LoVo (cell line): ENCODE measurements around the gene TRAPPC2.

Experiments used
- DNase-seq: peaks from one replicate; pipeline ENCODE4 v3.0.0-alpha.2; 2016; ENCODE audit warnings: low spot score

The TRAPPC2 gene

DNA sequence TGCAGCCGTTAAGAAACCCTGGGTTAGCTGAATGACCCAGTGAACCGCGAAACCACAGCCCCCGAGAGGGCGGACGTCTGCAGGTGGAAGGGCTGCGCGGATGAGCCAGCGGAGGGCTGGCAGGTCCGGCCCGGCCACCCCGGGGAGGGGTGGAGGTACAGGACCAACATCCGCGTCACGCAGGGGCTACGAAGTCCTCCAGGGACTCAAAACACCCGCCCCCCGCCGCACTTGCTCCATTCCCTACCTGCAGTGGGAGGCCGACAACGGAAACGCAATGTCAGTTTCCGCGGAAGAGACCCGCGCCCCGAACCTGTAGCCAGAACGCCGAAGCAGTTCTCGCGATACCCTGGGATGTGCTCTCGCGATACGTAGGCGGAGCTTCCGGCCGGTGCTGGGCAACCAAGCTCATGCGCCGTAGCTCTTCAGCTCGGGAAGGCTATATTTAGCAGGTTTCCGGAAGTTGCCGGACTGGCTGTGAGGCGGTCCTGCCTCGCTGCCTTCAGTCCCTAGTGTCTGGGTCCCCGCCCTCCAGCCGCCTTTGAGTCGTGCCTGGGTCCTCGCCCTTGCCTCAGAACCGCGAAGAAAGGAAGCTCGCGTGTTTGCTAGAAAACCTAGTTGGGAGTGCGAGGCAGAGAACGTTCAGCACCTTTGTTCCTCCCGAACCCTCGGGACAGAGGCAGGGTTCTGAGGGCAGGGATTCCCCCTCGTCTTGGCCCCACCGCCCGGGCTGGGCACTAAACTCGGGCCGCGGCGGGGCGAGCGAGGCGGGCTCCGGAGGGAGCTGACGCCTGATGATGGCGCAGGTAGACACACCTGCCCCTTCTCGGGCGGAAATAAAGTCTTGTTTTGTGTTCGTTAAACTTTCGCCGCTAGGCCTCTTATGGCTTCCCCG is at the start of gene TRAPPC2, which contains the start of gene OFD1:
TSS of gene TRAPPC2 (minus strand) at position 343 of the 895 bp plus-strand sequence. CDS start 14,657 bp downstream, outside the sequence.
TSS of gene OFD1 (plus strand) at position 471 of the 895 bp plus-strand sequence. CDS start at position 795, 324 bp downstream.
- peak; percentile 89 for DNase-seq

DNA sequence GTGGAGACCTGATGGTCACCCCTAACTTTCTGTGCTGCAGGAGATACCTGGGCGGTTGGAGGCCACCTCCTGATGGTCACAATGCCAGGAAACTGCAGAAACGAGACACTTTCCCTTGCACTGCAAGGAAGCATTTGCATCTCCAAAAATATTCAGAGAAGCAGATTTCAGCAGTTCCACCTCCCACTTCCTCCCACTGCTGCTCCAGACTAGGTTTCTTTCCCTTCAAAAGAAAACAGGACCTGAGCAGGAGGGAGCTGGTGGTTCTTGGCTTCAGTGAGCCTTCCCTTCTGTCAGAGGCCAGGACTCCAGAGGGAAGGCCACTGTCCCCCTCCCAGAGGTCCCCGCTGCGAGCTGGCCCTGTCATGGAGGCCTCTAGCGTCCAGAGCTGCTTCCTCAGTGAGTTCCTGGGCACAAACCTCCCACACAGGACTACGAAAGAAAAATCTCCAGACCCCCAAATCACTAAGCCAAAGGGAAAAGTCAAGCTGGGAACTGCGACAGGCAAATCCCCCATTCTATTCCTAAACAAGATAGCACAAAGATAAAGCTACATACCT is 46.5 kb upstream of the TRAPPC2 start:
- DNase-seq, result no peak

DNA sequence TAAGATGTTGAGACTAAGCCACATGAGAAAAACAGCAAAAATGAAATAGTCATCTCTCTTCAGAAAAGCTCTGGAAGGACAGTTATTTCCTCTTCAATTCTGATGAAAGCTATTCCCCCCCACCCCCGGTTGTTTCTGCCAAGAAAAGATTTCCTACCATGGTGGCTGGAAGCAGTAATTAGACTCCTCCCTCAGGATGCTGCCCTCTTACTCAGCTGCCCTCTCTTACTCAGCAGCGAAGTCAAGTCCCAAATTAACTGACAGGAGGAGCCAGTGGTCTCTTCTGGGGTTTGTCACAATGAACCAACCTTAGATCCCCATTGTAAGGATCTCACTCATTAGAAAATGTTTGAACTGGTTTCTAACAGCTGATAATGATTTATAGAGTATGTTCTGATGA is 44.5 kb upstream of the TRAPPC2 start:
- no peak for DNase-seq

DNA sequence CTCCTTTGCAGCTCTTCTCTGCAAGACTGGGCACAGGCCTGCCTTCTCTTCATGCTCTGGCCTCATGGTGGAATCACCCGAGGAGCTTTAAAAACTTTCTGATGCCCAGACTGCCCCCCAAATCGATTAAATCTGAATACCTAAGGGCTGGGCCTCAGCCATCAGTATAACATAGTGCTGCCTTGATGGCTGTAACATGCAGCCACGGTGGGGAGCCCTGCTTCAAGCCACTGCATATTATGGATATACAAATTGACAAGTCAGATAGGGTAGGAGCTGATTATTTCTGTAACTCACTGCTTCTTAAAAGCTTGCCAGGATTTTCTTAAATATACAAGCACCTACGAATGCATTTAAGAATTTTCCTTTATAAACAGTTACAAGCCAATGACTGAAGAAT is 42.0 kb upstream of the TRAPPC2 start:
- no peak for DNase-seq

DNA sequence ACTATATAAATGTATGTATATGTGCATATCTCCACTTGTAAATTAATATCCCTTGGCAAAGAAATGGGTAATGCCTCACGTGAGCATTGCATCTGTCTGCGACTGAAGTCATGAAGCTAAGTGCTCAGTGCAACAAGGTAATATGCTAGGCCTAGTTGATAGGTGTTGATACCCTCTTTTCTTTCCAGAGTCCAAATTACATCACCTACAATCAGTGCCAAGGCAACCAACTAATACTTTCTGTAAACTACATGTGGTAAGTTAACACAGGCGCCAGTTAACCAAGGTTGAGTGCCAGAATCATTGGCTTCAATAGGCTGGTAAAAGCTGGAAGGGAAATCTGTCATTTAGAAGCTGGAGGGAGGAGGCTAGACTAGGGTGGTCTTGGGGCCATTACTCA is 41.4 kb upstream of the TRAPPC2 start:
- no peak for DNase-seq

DNA sequence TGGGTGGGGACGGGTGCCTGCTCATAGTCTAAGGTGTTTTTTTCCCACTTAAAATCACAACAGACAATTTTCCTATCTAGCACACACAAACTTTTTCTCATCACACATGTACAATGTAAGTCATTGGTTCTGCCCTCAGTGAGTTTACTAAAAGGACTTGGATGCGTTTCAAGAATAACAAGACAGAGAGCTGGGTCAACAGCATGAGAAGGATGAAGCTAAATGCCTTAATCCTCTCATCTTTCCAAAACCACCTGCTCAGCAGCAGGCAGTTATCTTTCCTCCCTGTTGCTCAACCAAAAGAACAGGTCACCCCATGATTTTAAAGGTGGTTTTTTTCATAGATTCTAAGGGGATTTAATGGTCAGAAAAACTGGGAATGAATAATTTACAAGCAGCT is 40.3 kb upstream of the TRAPPC2 start:
- DNase-seq, result no peak

DNA sequence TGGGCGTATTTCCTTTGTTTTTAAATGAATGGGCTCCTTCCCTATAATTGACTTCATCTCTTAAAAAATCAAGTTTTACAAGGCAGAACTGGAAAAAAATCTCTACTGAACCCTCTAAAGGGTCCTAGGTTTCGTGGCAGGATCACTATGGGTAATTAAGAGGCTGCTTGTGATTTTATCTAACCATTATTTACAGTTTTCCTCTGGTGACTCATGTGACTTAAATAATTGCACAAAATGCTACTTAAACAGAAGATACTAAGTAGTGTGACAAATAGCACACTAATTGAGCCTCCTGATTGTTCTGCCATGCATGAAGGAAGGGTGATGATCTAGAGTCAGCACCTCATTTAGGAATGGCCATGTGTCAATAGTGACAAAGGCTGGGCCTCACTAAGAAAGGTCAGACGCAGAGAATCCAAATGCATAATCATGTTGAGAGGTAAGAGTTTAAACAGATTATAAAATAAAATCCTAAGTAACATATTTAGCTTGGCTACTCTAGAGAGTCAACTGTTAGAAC is 35.7 kb upstream of the TRAPPC2 start:
- no peak for DNase-seq

DNA sequence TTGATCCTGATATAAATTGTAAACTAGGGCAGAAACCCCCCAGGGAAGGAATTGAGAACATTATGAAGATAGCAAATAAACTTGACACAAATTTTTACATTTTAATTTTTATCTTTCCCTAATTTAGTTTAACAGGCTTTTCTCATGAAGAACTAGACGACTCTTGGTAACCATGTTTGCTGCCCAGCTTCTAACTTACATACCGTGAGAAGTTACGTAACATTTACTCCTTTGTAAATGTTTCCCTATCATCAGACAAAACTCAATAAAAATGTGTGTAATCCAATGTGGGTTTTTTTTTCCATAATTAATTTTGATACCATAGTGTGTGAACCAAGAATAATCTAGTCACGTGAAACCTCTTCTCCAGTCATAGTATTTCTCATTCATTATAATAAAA is 34.5 kb upstream of the TRAPPC2 start:
- no peak for DNase-seq

DNA sequence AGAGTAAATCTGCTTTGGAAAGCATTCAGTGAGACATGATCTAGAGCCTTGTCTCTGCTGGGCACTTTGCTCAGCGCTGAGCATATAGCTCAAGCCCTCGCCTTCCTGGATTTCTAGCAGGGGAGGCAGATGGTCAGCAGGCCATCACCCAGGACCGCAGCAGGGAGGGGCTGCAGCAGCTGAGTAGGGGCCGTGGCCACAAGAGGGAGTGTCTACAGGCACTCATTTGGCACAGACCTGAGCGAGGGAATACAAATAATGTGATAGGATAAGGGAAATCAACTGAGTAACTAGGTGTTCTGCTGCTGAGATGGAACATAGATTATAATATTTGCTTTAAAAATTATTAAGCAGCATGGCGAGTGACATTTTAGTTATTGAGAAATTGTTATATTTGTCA is 30.3 kb upstream of the TRAPPC2 start:
- DNase-seq, result no peak

DNA sequence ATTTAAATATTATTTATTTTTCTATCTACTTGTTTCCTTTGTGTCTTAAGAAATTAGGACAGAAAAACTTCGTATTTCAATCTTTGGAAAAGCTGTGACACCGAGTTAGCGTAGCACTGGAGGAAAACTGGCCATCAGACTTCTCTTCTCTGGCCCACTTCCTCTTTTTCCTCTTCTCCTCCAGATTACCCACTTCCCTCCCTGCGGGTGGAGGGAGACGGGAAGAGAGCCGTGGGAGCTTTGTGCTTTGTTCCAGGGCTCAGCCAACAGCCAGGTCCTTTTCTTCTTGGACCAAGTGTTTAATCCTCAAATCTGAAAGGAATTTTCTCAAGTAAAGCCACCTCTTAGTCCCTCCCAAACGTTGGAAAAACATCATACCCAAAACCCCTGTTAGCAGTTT is 29.9 kb upstream of the TRAPPC2 start:
- DNase-seq, result no peak

DNA sequence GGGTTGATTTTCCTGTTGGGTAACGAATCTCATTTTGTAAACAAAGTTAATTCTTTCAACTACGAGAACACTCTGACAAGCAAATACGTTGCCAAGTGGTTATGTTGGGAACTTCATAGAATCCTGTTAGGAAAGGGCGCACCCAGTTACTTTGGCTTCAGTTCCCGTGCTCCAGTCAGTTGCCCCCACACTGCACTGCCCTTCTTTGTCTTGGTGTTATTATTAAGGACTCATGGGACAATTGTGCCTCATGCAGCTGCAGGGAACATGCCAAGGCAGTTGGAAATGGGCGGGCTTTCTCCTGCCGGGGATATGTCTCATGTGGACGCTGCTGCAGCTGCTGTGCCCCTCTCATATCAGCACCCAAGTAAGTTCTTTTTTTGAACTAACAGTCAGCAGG is 29.1 kb upstream of the TRAPPC2 start:
- DNase-seq, result no peak

DNA sequence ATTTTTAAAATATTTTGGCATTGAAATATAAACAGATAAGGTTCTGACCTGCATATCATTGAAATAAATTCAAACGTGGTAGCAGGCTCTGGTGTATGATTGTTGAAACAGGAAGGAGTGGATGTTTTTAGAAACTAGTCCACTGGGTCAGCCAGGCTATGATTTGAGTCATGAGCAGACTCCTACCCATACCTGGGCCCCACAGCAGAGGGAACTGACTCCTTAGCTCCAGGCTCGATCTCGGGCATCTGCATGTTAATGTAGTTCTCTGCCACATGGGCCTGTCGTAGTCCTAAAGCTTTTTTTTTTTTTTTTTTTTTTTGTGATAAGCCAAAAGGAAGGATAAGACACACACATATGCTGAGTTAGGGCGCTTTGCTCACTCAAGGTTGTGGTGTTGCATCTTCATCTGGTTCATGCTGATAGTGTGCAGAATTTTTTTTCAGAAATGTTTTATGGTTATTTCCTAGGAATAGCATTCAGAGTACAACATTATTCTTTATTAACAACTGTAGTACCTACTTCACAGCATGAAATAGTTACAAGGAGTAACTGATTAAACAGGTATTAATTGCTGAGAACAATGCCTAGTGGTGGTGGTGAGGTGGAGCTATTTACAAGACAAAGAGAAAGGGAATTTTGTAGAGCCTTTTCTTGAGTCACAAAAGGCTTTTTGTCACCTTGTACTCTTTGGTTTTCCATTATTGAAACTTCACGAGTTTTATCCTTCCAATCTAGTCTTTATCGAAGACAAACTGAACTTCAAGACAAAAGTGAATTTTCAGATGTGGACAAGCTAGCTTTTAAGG is 27.4 kb upstream of the TRAPPC2 start:
- no peak for DNase-seq

DNA sequence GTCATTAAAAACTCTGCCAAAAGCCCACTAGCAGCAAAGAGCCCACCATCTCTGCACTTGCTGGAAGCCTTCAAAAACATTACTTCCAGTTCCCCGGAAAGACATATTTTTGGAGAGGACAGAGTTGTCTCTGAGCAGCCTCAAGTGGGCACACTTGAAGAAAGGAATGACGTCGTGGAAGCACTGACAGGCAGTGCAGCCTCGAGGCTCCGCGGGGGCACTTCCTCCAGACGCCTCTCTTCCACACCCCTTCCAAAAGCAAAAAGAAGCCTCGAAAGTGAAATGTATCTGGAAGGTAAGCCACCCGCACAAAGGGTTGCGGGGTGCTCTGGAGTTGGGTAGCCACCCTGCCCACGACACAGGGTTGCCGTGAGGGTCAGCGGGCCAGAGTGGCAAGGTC is 26.0 kb upstream of the TRAPPC2 start:
- DNase-seq, result no peak

DNA sequence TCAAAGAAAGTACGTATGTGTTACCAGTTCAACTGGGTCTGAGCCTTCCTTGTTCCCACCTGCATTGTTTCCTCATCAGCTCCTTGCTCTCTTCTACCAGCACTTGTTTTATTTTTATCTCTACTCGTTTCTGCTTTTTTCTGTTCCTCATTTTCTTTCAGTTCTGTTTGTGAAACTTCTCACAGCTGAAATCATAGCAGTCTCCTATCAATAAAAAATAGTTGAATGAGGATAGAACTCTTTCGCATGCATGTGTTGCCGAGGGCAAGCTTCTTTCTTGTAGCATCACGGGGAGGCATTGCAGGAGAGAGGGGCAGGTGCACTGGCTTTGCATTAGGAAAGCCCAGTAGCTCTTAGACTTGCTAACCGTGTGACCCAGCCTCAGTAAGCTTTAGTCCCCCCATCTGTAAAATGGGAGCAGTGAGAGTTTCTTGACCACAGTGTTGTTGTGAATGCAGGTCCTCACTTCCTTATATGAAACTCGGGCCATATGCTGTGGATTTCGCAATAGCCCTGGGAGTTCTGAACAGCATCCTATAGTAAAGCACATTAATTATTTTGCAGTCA is 24.8 kb upstream of the TRAPPC2 start:
- no peak for DNase-seq

DNA sequence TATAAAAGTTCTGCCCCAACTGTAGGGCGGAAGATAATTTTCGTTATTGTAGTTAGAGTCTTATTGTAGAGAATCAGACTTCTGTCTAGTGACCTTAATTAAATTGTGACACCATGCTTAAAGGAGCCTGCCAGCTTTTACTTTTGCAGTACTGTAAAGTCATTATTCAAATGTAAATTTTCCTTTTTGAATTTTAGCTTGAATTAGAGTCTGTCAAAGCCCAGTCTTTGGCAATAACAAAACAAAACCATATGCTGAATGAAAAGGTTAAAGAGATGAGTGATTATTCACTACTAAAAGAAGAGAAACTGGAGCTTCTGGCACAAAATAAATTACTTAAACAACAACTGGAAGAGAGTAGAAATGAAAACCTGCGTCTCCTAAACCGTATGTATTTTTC is 22.0 kb upstream of the TRAPPC2 start:
- no peak for DNase-seq

DNA sequence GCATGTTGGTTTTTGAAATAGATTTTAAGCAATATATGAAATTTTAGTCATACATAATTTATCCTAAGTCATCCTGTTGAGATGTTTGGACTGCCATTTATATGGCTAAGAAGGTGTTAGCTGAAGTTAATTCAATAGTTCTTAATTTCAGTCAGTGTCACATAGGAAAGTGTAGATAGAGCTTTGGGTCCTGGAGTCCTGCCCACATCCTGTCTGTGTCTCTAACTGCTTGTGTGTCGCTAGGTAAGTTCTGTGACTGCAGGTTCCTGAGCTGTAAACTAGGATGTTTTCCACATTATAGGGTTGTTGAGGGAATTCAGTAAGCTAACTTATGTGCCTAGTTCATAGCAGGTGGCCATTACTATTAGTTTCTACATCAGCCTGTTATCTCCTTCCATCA is 20.8 kb upstream of the TRAPPC2 start:
- DNase-seq, result no peak

DNA sequence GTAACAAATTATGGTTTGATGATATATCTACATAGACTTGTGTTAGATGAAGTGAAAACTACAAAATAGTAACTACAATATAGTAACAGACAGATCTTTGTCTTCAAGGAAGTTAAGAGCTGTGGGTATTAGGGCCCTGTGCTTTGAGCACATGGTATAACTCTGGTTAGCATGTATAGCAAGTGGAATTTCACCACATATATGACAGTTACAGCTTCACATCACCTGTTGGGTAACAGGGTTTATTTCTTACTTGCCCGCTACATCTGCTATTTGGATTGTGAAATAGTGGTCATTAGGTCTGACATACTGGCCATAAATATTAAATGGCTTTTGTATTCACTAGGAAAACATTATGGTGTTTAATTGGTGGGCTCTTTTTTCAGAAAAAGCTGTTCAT is 20.3 kb upstream of the TRAPPC2 start:
- DNase-seq, result no peak

DNA sequence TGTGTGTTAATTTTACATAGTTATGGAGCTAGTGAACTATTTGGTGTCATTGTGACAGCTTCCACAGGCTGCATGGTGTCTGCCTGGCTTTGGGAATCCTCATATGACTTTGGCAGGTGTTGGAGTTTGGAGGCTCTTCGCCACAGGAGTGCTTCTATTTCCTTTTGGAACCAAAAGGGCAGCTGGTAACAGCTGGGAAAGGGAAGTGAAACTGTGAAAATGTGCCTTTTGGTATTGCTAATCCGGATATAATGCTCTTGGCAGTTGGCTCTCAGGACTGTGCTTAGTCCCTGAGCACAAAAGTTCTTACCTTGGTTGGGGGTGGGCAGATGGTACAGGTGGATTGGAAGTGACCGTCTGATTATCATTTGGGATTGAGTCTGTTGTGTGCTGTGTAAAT is 18.2 kb upstream of the TRAPPC2 start:
- DNase-seq, result no peak

DNA sequence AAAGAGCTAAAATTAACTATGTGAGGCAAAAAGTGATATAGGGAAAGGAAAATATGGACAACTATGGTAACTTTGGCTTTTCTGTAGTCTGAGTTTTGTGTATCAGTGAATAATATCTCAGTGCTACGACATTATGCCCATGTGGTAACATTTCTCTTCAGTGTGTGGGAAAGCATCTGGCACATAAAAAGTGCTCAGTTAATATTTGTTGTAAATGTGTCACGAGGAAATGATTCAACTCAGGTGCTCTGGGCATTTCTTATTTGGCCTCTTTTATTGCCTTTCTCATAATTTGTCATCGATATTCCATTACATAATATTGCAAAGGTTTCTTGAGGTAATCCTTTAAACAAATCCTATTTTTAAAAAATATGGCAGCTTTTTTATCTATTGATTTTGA is 17.7 kb upstream of the TRAPPC2 start:
- DNase-seq, result no peak

DNA sequence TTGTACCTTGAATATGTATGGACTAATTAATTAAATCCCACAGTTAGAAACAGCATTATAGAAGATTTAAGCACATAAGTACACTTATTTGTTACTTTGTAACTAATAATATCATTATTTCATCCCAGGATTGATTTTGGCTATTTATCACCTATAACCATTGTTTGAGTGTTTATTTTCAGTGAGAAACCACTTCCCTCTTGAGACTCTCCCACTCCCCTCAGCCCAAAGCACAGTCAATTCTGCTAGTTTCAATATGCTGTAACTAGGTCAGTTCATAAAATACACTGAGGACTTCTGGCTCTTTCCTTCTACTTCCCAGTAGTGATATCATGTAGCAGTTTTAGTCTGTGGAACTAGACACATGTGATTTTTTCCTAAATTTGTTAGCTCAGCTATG is 16.4 kb upstream of the TRAPPC2 start:
- no peak for DNase-seq

DNA sequence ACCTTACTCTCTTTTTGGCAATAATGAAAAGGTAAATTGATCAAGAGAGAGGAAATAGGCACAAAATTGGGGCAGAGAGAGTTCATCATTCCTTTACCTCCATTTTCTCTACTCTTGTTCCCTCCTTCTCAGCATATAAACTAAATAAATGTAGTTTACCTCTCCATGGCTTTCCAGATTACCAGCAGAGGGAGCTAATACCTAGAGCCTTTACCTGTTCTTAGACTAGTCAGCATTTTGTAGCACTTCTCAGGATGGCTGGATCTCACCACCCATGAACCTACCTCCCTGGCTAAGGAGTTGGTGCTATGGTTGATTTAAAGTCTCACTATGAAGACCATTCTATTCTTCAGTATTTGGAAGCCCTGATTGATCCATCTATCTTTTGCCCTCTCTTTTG is 15.8 kb upstream of the TRAPPC2 start:
- peak; percentile 15 for DNase-seq

DNA sequence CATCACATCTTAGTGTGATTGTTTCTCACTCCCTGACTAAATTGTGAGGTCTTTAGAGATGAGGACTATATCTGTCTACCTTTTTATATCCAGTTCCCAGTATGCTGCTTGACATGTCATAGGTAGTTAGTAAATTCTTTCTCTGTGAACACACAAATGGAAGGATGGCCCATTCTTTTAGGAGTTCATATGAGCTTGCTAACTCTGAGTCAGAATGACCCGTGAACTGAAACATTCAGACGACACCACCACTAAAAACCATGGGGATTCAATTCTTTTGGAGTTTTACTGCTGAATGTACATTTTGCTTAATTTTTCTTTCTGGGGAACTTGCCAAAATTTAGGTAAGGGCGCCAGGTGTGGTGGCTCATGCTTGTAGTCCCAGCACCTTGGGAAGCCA is 14.1 kb upstream of the TRAPPC2 start:
- DNase-seq, result no peak
